HepG2 (cell line): ENCODE data around the gene ZNF273. TPM values are rescaled to one million over a fixed set of nuclear protein-coding genes. Genes with fewer than 3 reads are reported as not detected.
A peak's percentile ranks its signal among the peaks of the same experiment; 100 is the strongest.

Experiments used
- MXI1 ChIP-seq: IDR thresholded peaks from 3 replicates; pipeline ENCODE4 v1.6.1; 2012; ENCODE audit warnings: low read depth, low read length, inconsistent platforms, borderline replicate concordance
- RERE ChIP-seq: IDR thresholded peaks from 2 replicates; pipeline ENCODE4 v1.6.1; 2016; ENCODE audit warnings: low read depth, missing genetic modification reagents, missing compliant biosample characterization
- RFX1 ChIP-seq: fragments of 450-650 bp; IDR thresholded peaks from 2 replicates; pipeline ENCODE4 v1.6.1; 2017
- SAP130 ChIP-seq: IDR thresholded peaks from 2 replicates; pipeline ENCODE4 v1.6.1; 2016; ENCODE audit warnings: low read depth
- ZBTB39 ChIP-seq: sonication (generic); formaldehyde crosslinking; IDR thresholded peaks from 2 replicates; pipeline ENCODE4 v1.5.0; 2020; ENCODE audit warnings: missing genetic modification reagents
- ZC3H4 ChIP-seq: sonication (generic); formaldehyde crosslinking; IDR thresholded peaks from 2 replicates; pipeline ENCODE4 v1.4.0; 2020; ENCODE audit warnings: missing genetic modification reagents, borderline replicate concordance
- ZNF44 ChIP-seq: sonication (generic); formaldehyde crosslinking; IDR thresholded peaks from 2 replicates; pipeline ENCODE4 v1.5.1; 2020; ENCODE audit warnings: mild to moderate bottlenecking, missing genetic modification reagents
- ZNF496 ChIP-seq: sonication (generic); formaldehyde crosslinking; IDR thresholded peaks from 2 replicates; pipeline ENCODE4 v1.8.1; 2023; ENCODE audit warnings: mild to moderate bottlenecking, moderate library complexity, missing genetic modification reagents; ENCODE audit not compliant: insufficient replicate concordance
- ZNF687 ChIP-seq: sonication (generic); formaldehyde crosslinking; IDR thresholded peaks from 2 replicates; pipeline ENCODE4 v1.5.1; 2020; ENCODE audit warnings: mild to moderate bottlenecking, missing genetic modification reagents, moderate library complexity
- ZNF710 ChIP-seq: sonication (generic); formaldehyde crosslinking; IDR thresholded peaks from 2 replicates; pipeline ENCODE4 v1.5.0; 2020; ENCODE audit warnings: mild to moderate bottlenecking, missing genetic modification reagents, borderline replicate concordance
- ZNF770 ChIP-seq: sonication (generic); formaldehyde crosslinking; IDR thresholded peaks from 2 replicates; pipeline ENCODE4 v1.5.0; 2020; ENCODE audit warnings: mild to moderate bottlenecking, missing genetic modification reagents
- polyA plus RNA-seq, 8 experiments: library from polyadenylated mRNA; depleted of rRNA in 3 of 8; stranded (reverse) in 7 of 8; unstranded in 1 of 8; fragments of >200 nt; fragmentation: Illumina TruSeq in 4 of 8; extraction: Trizol in 4 of 8; gene quantifications; 2 replicates each; pipeline versions ENCODE4 v1.2.1 to v1.2.3, GENCODE V29; 2011 to 2016; ENCODE audit warnings: low read depth in 4 of 8, missing spikeins in 1 of 8, mixed read lengths in 1 of 8; ENCODE audit not compliant: insufficient read depth in 1 of 8
- total RNA-seq, 5 experiments: library from RNA; depleted of rRNA; stranded (reverse); fragments of >200 nt; fragmentation: Illumina TruSeq; extraction: Trizol; gene quantifications; 2 replicates each; pipeline ENCODE4 v1.2.3, GENCODE V29; 2016; ENCODE audit warnings: low read depth in 1 of 5

Gene ZNF273
- total and polyA plus RNA-seq, 2 of the 13 experiments (the other 11 are each of a cell fraction or from before 2014, with no cell fraction given), result 1.7 to 5.8 TPM

- TF ChIP-seq ZNF687 (CRISPR knock-in tag) (peak; percentile 58), MXI1 (peak; percentile 63; the same call in 1 of the 3 replicates), RFX1 (no peak), ZNF44 (no peak), SAP130 (CRISPR knock-in tag) (peak; percentile 95), ZNF710 (peak; percentile 4; the same call in 1 of the 2 replicates), ZBTB39 (CRISPR knock-in tag) (no peak), RERE (CRISPR knock-in tag) (no peak), ZNF496 (CRISPR knock-in tag) (no peak), ZC3H4 (CRISPR knock-in tag) (no peak), ZNF770 (CRISPR knock-in tag) (peak; percentile 22; the same call in 1 of the 2 replicates)
These were observed at the start of gene ZNF273 (continued) for GRCh38 chr7:64902806-64903721.
